ENCODE results near the gene BRICD5.

BRICD5 gene

GRCh38 chr16:2189252-2189893 lies 21.3 kb downstream of the BRICD5 start:
- intact Hi-C loops (cut with DNase I): no loop called here
- no peak for DNase-seq

GRCh38 chr16:2188395-2188794 lies 22.3 kb downstream of the BRICD5 start:
- intact Hi-C loops (cut with DNase I): no loop called here
- no peak for DNase-seq

GRCh38 chr16:2187212-2187611 lies 23.5 kb downstream of the BRICD5 start:
- intact Hi-C loops (cut with DNase I): no loop called here
- DNase-seq: no peak

- intact Hi-C loops (cut with DNase I): no loop called here
- DNase-seq: no peak
Measured at GRCh38 chr16:2186505-2186904, 24.2 kb downstream of the BRICD5 start.

GRCh38 chr16:2186064-2186463 lies 24.6 kb downstream of the BRICD5 start:
- intact Hi-C loops (cut with DNase I): no loop called here
- no peak for DNase-seq

- peak in 1 of 42 donors; percentile 3 for DNase-seq
- intact Hi-C loops (cut with DNase I): no loop called here
Measured at GRCh38 chr16:2184962-2185361, 25.7 kb downstream of the BRICD5 start.

- intact Hi-C loops (cut with DNase I): no loop called here
- no peak for DNase-seq
Measured at GRCh38 chr16:2184346-2184745, 26.3 kb downstream of the BRICD5 start.

- intact Hi-C loops (cut with DNase I): no loop called here
- DNase-seq: peak in 31 of 42 donors; percentile 25 to 78 (median 57)
Measured at GRCh38 chr16:2183671-2184070, 27.0 kb downstream of the BRICD5 start.

- intact Hi-C loops (cut with DNase I): no loop called here
- DNase-seq: no peak
Measured at GRCh38 chr16:2181952-2182351, 28.7 kb downstream of the BRICD5 start.

GRCh38 chr16:2180962-2181923 lies 29.4 kb downstream of the BRICD5 start:
- DNase-seq: no peak
- intact Hi-C loops (cut with DNase I): no loop called here

- no peak for DNase-seq
- intact Hi-C loops (cut with DNase I): no loop called here
Measured at GRCh38 chr16:2180461-2180860, 30.2 kb downstream of the BRICD5 start.

- intact Hi-C loops (cut with DNase I): no loop called here
Measured at GRCh38 chr16:2179576-2179975, 31.1 kb downstream of the BRICD5 start.

GRCh38 chr16:2179107-2179501 lies 31.6 kb downstream of the BRICD5 start:
- DNase-seq: no peak
- intact Hi-C loops (cut with DNase I): no loop called here

More at GRCh38 chr16:2179576-2179975, 31.1 kb downstream of the BRICD5 start:
- DNase-seq: no peak

GRCh38 chr16:2178321-2179106 lies 32.1 kb downstream of the BRICD5 start:
- peak in 29 of 42 donors; percentile 17 to 71 (median 48) for DNase-seq
- intact Hi-C loops (cut with DNase I): no loop called here

GRCh38 chr16:2177561-2177960 lies 33.1 kb downstream of the BRICD5 start:
- intact Hi-C loops (cut with DNase I): no loop called here
- no peak for DNase-seq

- no peak for DNase-seq
Measured at GRCh38 chr16:2177101-2177500, 33.6 kb downstream of the BRICD5 start.

GRCh38 chr16:2176047-2176446 lies 34.6 kb downstream of the BRICD5 start:
- DNase-seq: no peak
- intact Hi-C loops (cut with DNase I): no loop called here

More at GRCh38 chr16:2177101-2177500, 33.6 kb downstream of the BRICD5 start:
- intact Hi-C loops (cut with DNase I): no loop called here

- DNase-seq: no peak
- intact Hi-C loops (cut with DNase I): no loop called here
Measured at GRCh38 chr16:2175454-2175853, 35.2 kb downstream of the BRICD5 start.

- DNase-seq: peak in 41 of 42 donors; percentile 29 to 92 (median 71)
- intact Hi-C loops (cut with DNase I): no loop called here
Measured at GRCh38 chr16:2174396-2175131, 36.1 kb downstream of the BRICD5 start.

Measured in head of caudate nucleus (tissue), 42 donors.